OCI-LY7 (cell line): ENCODE data around the gene PIGS. TPM values are rescaled to one million over a fixed set of nuclear protein-coding genes. Genes with fewer than 3 reads are reported as not detected.

Experiments used
- BruUV-seq: library from RNA; stranded (reverse); fragments of 400-500 nt; replicated peaks from 2 replicates; lab custom pipeline; 2021; lab: Mats Ljungman, UMichigan
- CTCF ChIA-PET: fragments of 300-600 bp; sonication (Branson Sonifier 250); formaldehyde crosslinking; loops from one replicate; lab custom pipeline; 2022; ENCODE audit warnings: antibody characterized with exemption; ENCODE audit not compliant: unreplicated experiment; lab: Charles Lee
- POLR2A ChIA-PET: fragments of 300-600 bp; sonication (Branson Sonifier 250); formaldehyde crosslinking; loops from one replicate; lab custom pipeline; 2022; ENCODE audit warnings: antibody characterized with exemption; lab: Charles Lee
- DNase-seq: peaks from one replicate; pipeline ENCODE4 v3.0.0-alpha.2; 2015; ENCODE audit warnings: low spot score
- H2AFZ ChIP-seq: fragments of 200-600 bp; sonication (generic), shearing (Covaris generic); 2 replicates; pipeline ENCODE4 v1.6.1; 2014; ENCODE audit warnings: mild to moderate bottlenecking, antibody characterized with exemption, low read length, moderate library complexity
- H3K27ac ChIP-seq: fragments of 200-600 bp; sonication (generic); 2 replicates; pipeline ENCODE4 v1.5.1; 2014; ENCODE audit warnings: mixed run types, low read depth, mild to moderate bottlenecking, moderate library complexity, low read length, inconsistent platforms; ENCODE audit not compliant: poor library complexity, severe bottlenecking
- H3K36me3 ChIP-seq: fragments of 200-600 bp; sonication (generic); 2 replicates; pipeline ENCODE4 v1.6.1; 2014; ENCODE audit warnings: mild to moderate bottlenecking, antibody characterized with exemption, low read length, moderate library complexity, mixed read lengths; ENCODE audit not compliant: insufficient read depth
- H3K4me1 ChIP-seq: fragments of 200-600 bp; sonication (generic); 2 replicates; pipeline ENCODE4 v1.5.1; 2014; ENCODE audit warnings: mild to moderate bottlenecking, low read length; ENCODE audit not compliant: insufficient read depth, poor library complexity, severe bottlenecking
- H3K4me2 ChIP-seq: fragments of 200-600 bp; sonication (generic); 2 replicates; pipeline ENCODE4 v1.6.1; 2014; ENCODE audit warnings: mild to moderate bottlenecking, low read length
- H3K4me3 ChIP-seq: fragments of 200-600 bp; sonication (generic); 2 replicates; pipeline ENCODE4 v1.5.1; 2014; ENCODE audit warnings: mild to moderate bottlenecking, low read depth, low read length; ENCODE audit not compliant: poor library complexity, severe bottlenecking
- H3K79me2 ChIP-seq: fragments of 200-600 bp; sonication (generic); 2 replicates; pipeline ENCODE4 v1.6.1; 2016; ENCODE audit warnings: low read depth, mild to moderate bottlenecking, low read length, moderate library complexity, mixed read lengths; ENCODE audit not compliant: insufficient read depth
- H3K9me2 ChIP-seq: fragments of 200-600 bp; sonication (generic); 2 replicates; pipeline ENCODE4 v1.6.1; 2016; ENCODE audit warnings: mild to moderate bottlenecking, low read length, mixed read lengths; ENCODE audit not compliant: insufficient read depth
- H3K9me3 ChIP-seq: fragments of 200-600 bp; sonication (generic); 2 replicates; pipeline ENCODE4 v1.6.1; 2014; ENCODE audit warnings: mild to moderate bottlenecking, mixed run types, low read length, mixed read lengths
- H4K20me1 ChIP-seq: fragments of 200-600 bp; sonication (generic); 2 replicates; pipeline ENCODE4 v1.6.1; 2014; ENCODE audit warnings: mild to moderate bottlenecking, antibody characterized with exemption, low read length, moderate library complexity, mixed read lengths; ENCODE audit not compliant: insufficient read depth
- CTCF ChIP-seq: fragments of 200-600 bp; sonication (generic); conservative IDR thresholded peaks from 2 replicates; pipeline ENCODE4 v1.5.1; 2014; ENCODE audit warnings: mild to moderate bottlenecking, antibody characterized with exemption, low read length, moderate library complexity, mixed read lengths
- EZH2phosphoT487 ChIP-seq: fragments of 200-600 bp; sonication (generic); IDR thresholded peaks from 2 replicates; pipeline ENCODE4 v1.6.1; 2018; ENCODE audit warnings: low read depth, borderline replicate concordance, mild to moderate bottlenecking, mixed run types, antibody characterized with exemption, low read length, moderate library complexity, mixed read lengths
- intact Hi-C: fragments of 100-400 bp; cut with micrococcal nuclease; formaldehyde crosslinking; loops from one replicate; pipeline ENCODE4 v1.10.0; 2022; ENCODE audit not compliant: unreplicated experiment
- total RNA-seq, 2 experiments: library from RNA; depleted of rRNA in 1 of 2; stranded (reverse); fragments of >200 nt in 1 of 2; shearing (Covaris generic) in 1 of 2; gene quantifications; 2 replicates each; pipeline ENCODE4 v1.2.3, GENCODE V29; 2014 to 2022

PIGS gene
- total RNA-seq, 2 experiments from 2014 or later = 13.9 to 34.0 TPM

GRCh38 chr17:28572259-28573039 is 1.1 kb upstream of the PIGS start:
- ChIA-PET POLR2A (interaction anchor here (0.6 to 2.0 kb wide), 5 partner anchors 20 to 143 kb away, joined by 3 to 12 read pairs (median 5); no protein-coding TSS in a partner anchor), CTCF (no interaction called here)
- H3K27ac ChIP-seq = peak overlapping the region; percentile 20
- peak overlapping the region; percentile 94 for H3K4me3 ChIP-seq
- peak overlapping the region; percentile 77 for H2AFZ ChIP-seq
- H3K9me2 ChIP-seq = no peaks in the 10 kb centered on the region
- no peaks in the 10 kb centered on the region; the same call in 1 of the 2 replicates for H3K79me2 ChIP-seq
- H3K9me3 ChIP-seq = no peaks in the 10 kb centered on the region
- H3K4me2 ChIP-seq = peak overlapping the region; percentile 78
- intact Hi-C loops = no loop called here
- no peak for TF ChIP-seq CTCF
- TF ChIP-seq EZH2phosphoT487 = no peak
- no peak for DNase-seq
- H4K20me1 ChIP-seq = no peaks in the 10 kb centered on the region
- no TSS peak for BruUV-seq
- peaks cover 33% of the 10 kb centered on the region for H3K4me1 ChIP-seq
- H3K36me3 ChIP-seq = peaks cover 27% of the 10 kb centered on the region

- DNase-seq = peak; percentile 38
- intact Hi-C loops = loop anchor here (2.0 kb wide), 1 partner anchor 28 kb away; the partner anchor contains the start of gene SPAG5
- Histone ChIP-seq H3K9me2 (no peaks in the 10 kb centered on the region), H3K27ac (no peak overlapping the region), H3K4me2 (peak overlapping the region; percentile 78), H3K79me2 (peaks cover 5% of the 10 kb centered on the region; the same call in 1 of the 2 replicates), H3K9me3 (no peaks in the 10 kb centered on the region), H2AFZ (peak overlapping the region; percentile 77), H3K36me3 (peaks cover 19% of the 10 kb centered on the region; the same call in 1 of the 2 replicates), H4K20me1 (peaks cover 5% of the 10 kb centered on the region), H3K4me1 (peaks cover 36% of the 10 kb centered on the region), H3K4me3 (peak overlapping the region; percentile 94)
- ChIA-PET POLR2A (interaction anchor here (0.8 to 2.0 kb wide), 5 partner anchors 20 to 381 kb away, joined by 3 to 12 read pairs (median 5); partner anchors contain the start of gene PROCA1), CTCF (no interaction called here)
- no peak for TF ChIP-seq CTCF
- no peak for TF ChIP-seq EZH2phosphoT487
- BruUV-seq = no TSS peak
These were observed 486 bp downstream of the PIGS start for GRCh38 chr17:28570716-28571360.
